Loucy (cell line): ENCODE results near the gene GTPBP10.
A peak's percentile ranks its signal among the peaks of the same experiment; 100 is the strongest.

Experiments
- H2AFZ ChIP-seq: fragments of 200-600 bp; sonication (generic); 2 replicates; pipeline ENCODE4 v1.6.0; 2016; ENCODE audit warnings: antibody characterized with exemption, mild to moderate bottlenecking, low read length, moderate library complexity
- H3F3A ChIP-seq: fragments of 200-600 bp; 2 replicates; pipeline ENCODE4 v1.6.0; 2016; ENCODE audit warnings: antibody characterized with exemption, low read depth, mild to moderate bottlenecking
- H3K27me3 ChIP-seq: fragments of 200-600 bp; sonication (generic); 2 replicates; pipeline ENCODE4 v1.6.1; 2014; ENCODE audit warnings: low read length, mild to moderate bottlenecking; ENCODE audit not compliant: insufficient read depth, poor library complexity, severe bottlenecking
- H3K36me3 ChIP-seq: fragments of 200-600 bp; sonication (generic); 2 replicates; pipeline ENCODE4 v1.6.1; 2016; ENCODE audit warnings: low read length; ENCODE audit not compliant: insufficient read depth
- H3K4me1 ChIP-seq: fragments of 200-600 bp; sonication (generic); 2 replicates; pipeline ENCODE4 v1.5.1; 2014; ENCODE audit warnings: low read length, mild to moderate bottlenecking; ENCODE audit not compliant: insufficient read depth, poor library complexity, severe bottlenecking
- H3K4me2 ChIP-seq: fragments of 200-600 bp; sonication (generic); 2 replicates; pipeline ENCODE4 v1.6.0; 2014; ENCODE audit warnings: antibody characterized with exemption, low read length, low read depth, mild to moderate bottlenecking; ENCODE audit not compliant: poor library complexity, severe bottlenecking
- H3K4me3 ChIP-seq: fragments of 200-600 bp; sonication (generic); 2 replicates; pipeline ENCODE4 v1.5.1; 2014; ENCODE audit warnings: low read length, mild to moderate bottlenecking, mixed read lengths; ENCODE audit not compliant: poor library complexity, severe bottlenecking
- H3K79me2 ChIP-seq: fragments of 200-600 bp; sonication (generic); 2 replicates; pipeline ENCODE4 v1.6.1; 2014; ENCODE audit warnings: low read length; ENCODE audit not compliant: insufficient read depth
- H3K9ac ChIP-seq: fragments of 200-600 bp; sonication (generic); 2 replicates; pipeline ENCODE4 v1.6.0; 2014; ENCODE audit warnings: mild to moderate bottlenecking, low read depth, low read length, moderate library complexity; ENCODE audit not compliant: poor library complexity, severe bottlenecking
- H3K9me2 ChIP-seq: fragments of 200-600 bp; sonication (generic); replicated peaks from 2 replicates; pipeline ENCODE4 v1.6.1; 2016; ENCODE audit warnings: low read depth, low read length, mixed read lengths
- H3K9me3 ChIP-seq: fragments of 200-600 bp; sonication (generic); 2 replicates; pipeline ENCODE4 v1.6.1; 2014; ENCODE audit warnings: mild to moderate bottlenecking, antibody characterized with exemption, low read length, low read depth; ENCODE audit not compliant: insufficient read depth
- H4K20me1 ChIP-seq: fragments of 200-600 bp; sonication (generic); 2 replicates; pipeline ENCODE4 v1.6.0; 2014; ENCODE audit warnings: antibody characterized with exemption, low read length, mild to moderate bottlenecking; ENCODE audit not compliant: insufficient read depth, poor library complexity, severe bottlenecking
- EZH2phosphoT487 ChIP-seq: fragments of 200-600 bp; IDR thresholded peaks from 2 replicates; pipeline ENCODE4 v1.6.1; 2018; ENCODE audit warnings: antibody characterized with exemption, mild to moderate bottlenecking, moderate library complexity, borderline replicate concordance
- TF ChIP-seq, protein P1 (sequence below): fragments of 200-600 bp; sonication (generic); conservative IDR thresholded peaks from 2 replicates; pipeline ENCODE4 v1.5.1; 2014; ENCODE audit warnings: mild to moderate bottlenecking, antibody characterized with exemption, low read length

Gene GTPBP10

DNA sequence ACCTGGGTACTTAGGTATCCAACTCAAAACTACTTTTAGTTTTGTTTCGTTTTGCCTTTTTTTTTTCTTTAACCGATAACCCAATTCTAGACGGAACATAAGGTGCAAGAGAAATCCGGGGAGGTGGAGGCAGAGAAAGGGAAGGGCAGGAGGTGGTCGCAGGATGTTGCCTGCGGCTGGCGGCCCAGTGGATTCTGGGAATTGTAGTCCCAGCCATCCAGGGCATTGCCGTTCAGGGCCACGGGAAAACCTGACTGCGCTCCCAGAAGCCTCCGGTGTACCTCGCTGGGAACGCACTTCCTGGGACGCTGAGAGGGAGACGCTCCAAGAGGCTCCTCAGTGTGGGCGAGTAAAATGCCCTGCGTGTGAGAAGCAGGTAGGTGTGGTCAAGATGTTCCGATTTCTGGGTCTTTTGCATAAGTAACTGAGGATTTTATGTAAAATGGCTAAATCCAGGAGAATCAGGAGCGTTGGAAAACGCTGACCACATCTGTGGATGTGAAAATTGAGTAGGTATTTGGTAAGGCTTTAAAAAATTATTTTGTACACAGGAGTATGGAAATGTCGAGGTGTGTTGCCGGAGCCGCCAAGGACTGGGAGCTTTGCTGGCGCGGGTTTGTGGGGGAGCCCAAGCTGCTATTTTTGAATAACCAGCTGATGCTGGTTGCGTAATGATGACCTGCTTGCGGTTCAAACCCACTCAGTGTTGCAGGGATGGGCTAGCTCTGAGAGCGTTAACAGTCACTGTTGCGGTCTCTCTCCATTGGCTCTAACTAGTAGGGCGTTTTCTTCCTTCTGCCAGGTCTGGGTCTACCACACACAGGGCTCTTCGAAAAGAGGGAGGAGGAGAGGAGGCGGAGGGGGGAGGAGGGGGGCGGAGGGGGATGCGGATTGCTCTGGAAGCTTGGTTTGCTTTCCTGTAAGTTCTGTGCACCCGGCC is 56.9 kb downstream of the GTPBP10 start, which contains the start of gene CLDN12:
CLDN12 (plus strand) TSS at position 288 of the 940 bp plus-strand sequence. CDS start 9,216 bp downstream, outside the sequence.
- Histone ChIP-seq H3K9me2 (no peaks in the 10 kb centered on the region), H3K79me2 (peaks cover 12% of the 10 kb centered on the region; the same call in 1 of the 2 replicates), H3K4me3 (peak within 1 kb of the TSS; percentile 83), H3K9ac (peak within 1 kb of the TSS; percentile 77), H3K36me3 (no peaks in the 10 kb centered on the region), H3K9me3 (no peaks in the 10 kb centered on the region), H3K4me2 (peak within 1 kb of the TSS; percentile 96), H2AFZ (peak within 1 kb of the TSS; percentile 92), H4K20me1 (no peaks in the 10 kb centered on the region), H3K4me1 (peaks cover 23% of the 10 kb centered on the region), H3F3A (no peaks in the 10 kb centered on the region), H3K27me3 (no peaks in the 10 kb centered on the region)
- TF ChIP-seq, protein P1, sequence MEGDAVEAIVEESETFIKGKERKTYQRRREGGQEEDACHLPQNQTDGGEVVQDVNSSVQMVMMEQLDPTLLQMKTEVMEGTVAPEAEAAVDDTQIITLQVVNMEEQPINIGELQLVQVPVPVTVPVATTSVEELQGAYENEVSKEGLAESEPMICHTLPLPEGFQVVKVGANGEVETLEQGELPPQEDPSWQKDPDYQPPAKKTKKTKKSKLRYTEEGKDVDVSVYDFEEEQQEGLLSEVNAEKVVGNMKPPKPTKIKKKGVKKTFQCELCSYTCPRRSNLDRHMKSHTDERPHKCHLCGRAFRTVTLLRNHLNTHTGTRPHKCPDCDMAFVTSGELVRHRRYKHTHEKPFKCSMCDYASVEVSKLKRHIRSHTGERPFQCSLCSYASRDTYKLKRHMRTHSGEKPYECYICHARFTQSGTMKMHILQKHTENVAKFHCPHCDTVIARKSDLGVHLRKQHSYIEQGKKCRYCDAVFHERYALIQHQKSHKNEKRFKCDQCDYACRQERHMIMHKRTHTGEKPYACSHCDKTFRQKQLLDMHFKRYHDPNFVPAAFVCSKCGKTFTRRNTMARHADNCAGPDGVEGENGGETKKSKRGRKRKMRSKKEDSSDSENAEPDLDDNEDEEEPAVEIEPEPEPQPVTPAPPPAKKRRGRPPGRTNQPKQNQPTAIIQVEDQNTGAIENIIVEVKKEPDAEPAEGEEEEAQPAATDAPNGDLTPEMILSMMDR: no peak
- TF ChIP-seq EZH2phosphoT487: no peak

DNA sequence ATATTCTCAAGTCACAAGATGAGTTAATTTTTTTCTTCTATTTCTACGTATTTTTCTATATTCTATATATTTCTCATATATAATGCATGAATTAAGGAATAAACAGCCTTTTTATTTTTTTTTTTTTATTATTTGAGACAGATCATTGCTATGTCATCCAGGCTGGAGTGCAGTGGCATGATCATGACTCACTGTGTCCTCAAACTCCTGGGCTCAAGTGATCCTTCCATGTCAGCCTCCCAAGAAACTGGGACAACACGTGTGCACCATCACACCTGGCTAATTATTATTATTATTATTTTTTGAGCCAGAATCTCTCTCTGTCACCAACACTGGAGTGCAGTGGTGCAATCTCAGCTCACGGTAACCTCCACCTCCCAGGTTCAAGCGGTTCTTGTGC is 58.3 kb downstream of the GTPBP10 start:
- H3K9ac ChIP-seq: peak overlapping the region; percentile 77
- no peaks in the 10 kb centered on the region for H4K20me1 ChIP-seq
- H3K9me3 ChIP-seq: no peaks in the 10 kb centered on the region
- H3K4me2 ChIP-seq: peak overlapping the region; percentile 96
- no peak for TF ChIP-seq EZH2phosphoT487
- TF ChIP-seq, protein P1: no peak
- H3K27me3 ChIP-seq: no peaks in the 10 kb centered on the region
- no peaks in the 10 kb centered on the region for H3K9me2 ChIP-seq
- H3K4me1 ChIP-seq: peaks cover 23% of the 10 kb centered on the region
- peak overlapping the region; percentile 83 for H3K4me3 ChIP-seq
- no peaks in the 10 kb centered on the region for H3F3A ChIP-seq
- peaks cover 4% of the 10 kb centered on the region; the same call in 1 of the 2 replicates for H3K36me3 ChIP-seq
- H3K79me2 ChIP-seq: peaks cover 12% of the 10 kb centered on the region; the same call in 1 of the 2 replicates
- no peak overlapping the region for H2AFZ ChIP-seq

DNA sequence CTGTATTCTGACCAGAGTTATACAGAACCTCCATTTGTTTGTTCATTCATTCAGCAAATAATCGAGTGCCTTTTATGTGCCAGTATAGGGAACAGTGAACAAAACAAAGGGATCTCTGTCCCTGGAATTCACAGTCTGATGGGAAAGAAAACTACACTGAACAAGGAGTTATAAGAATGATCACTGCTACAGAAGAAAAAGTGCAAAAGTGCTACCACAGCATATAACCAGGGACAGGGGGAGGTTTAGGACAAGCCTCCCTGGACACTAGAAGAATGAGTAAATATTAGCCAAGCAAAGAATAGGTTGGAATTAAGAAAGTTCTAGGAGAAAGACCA is 60.9 kb downstream of the GTPBP10 start:
- Histone ChIP-seq H3F3A (no peaks in the 10 kb centered on the region), H3K4me3 (no peak overlapping the region), H3K79me2 (peaks cover 12% of the 10 kb centered on the region; the same call in 1 of the 2 replicates), H4K20me1 (no peaks in the 10 kb centered on the region), H3K4me2 (peak overlapping the region; percentile 38), H2AFZ (no peak overlapping the region), H3K9me2 (no peaks in the 10 kb centered on the region), H3K27me3 (no peaks in the 10 kb centered on the region), H3K4me1 (peaks cover 23% of the 10 kb centered on the region), H3K36me3 (peaks cover 4% of the 10 kb centered on the region; the same call in 1 of the 2 replicates), H3K9me3 (no peaks in the 10 kb centered on the region), H3K9ac (peak overlapping the region; percentile 23)
- TF ChIP-seq, protein P1: no peak
- TF ChIP-seq EZH2phosphoT487: no peak
